Gastroesophageal sphincter (tissue), 4 donors: ENCODE measurements around the gene MRRF. TPM values are rescaled to one million over a fixed set of nuclear protein-coding genes. Genes with fewer than 3 reads are reported as not detected.

Experiments used
- ATAC-seq: fragments of 150-250 bp; one replicate; pipeline ENCODE4 v1.9.1; 2016; ENCODE audit warnings: mild to moderate bottlenecking, moderate library complexity
- H3K27ac ChIP-seq, 4 donors: fragments of 200-600 bp; sonication (generic) in 3 of 4; 1 replicate in 3 of 4; 2 replicates in 1 of 4; pipeline ENCODE4 v1.5.1; 2016 to 2019
- H3K27me3 ChIP-seq: fragments of 200-600 bp; sonication (generic); one replicate; pipeline ENCODE4 v1.5.1; 2019
- H3K36me3 ChIP-seq, 2 donors: fragments of 200-600 bp; sonication (generic); one replicate each; pipeline ENCODE4 v1.5.1; 2019; ENCODE audit warnings: control low read depth in 1 of 2
- H3K4me1 ChIP-seq, 3 donors: fragments of 200-600 bp; sonication (generic); 1 replicate in 2 of 3; 2 replicates in 1 of 3; pipeline ENCODE4 v1.5.1; 2016 to 2019; ENCODE audit warnings: control low read depth in 2 of 3
- H3K4me3 ChIP-seq, 2 donors: fragments of 200-600 bp; sonication (generic); one replicate each; pipeline ENCODE4 v1.5.1; 2019; ENCODE audit warnings: mild to moderate bottlenecking in 1 of 2, moderate library complexity in 1 of 2
- H3K9me3 ChIP-seq, 3 donors: fragments of 200-600 bp; sonication (generic); one replicate each; pipeline ENCODE4 v1.5.1; 2017 to 2019; ENCODE audit warnings: control low read depth in 2 of 3
- EP300 ChIP-seq: sonication (generic); formaldehyde crosslinking; IDR thresholded peaks from one replicate; pipeline ENCODE4 v1.6.1; 2017; ENCODE audit warnings: antibody characterized with exemption, mild to moderate bottlenecking
- POLR2A ChIP-seq, 2 donors: fragments of 450-650 bp; IDR thresholded peaks; one replicate each; pipeline ENCODE4 v1.6.1; 2017; ENCODE audit warnings: antibody characterized with exemption in 2 of 2, mild to moderate bottlenecking in 2 of 2, moderate library complexity in 1 of 2
- POLR2AphosphoS5 ChIP-seq: sonication (generic); formaldehyde crosslinking; IDR thresholded peaks from one replicate; pipeline ENCODE4 v1.6.1; 2017; ENCODE audit warnings: antibody characterized with exemption
- WGBS, 2 donors: methylation state at CpG; one replicate each; pipeline ENCODE4 v1.1.5; 2018; ENCODE audit warnings: low coverage in 1 of 2; 5-methylcytosine and 5-hydroxymethylcytosine counted together
- total RNA-seq, 4 donors: library from RNA; depleted of rRNA; stranded (reverse); fragments of >200 nt; gene quantifications; one replicate each; pipeline ENCODE4 v1.1.0, GENCODE V29; 2016
- TF ChIP-seq, protein P1 (sequence below), 4 experiments: fragments of 200-600 bp in 2 of 4; fragments of 450-650 bp in 2 of 4; sonication (generic) in 1 of 4; IDR thresholded peaks; one replicate each; pipeline ENCODE4 v1.5.1; 2017 to 2019; ENCODE audit warnings: antibody characterized with exemption in 4 of 4, mild to moderate bottlenecking in 2 of 4, moderate library complexity in 2 of 4

The MRRF gene
- total RNA-seq, 4 donors from 2014 or later: 24.1 to 38.0 (median 29.7) TPM

DNA sequence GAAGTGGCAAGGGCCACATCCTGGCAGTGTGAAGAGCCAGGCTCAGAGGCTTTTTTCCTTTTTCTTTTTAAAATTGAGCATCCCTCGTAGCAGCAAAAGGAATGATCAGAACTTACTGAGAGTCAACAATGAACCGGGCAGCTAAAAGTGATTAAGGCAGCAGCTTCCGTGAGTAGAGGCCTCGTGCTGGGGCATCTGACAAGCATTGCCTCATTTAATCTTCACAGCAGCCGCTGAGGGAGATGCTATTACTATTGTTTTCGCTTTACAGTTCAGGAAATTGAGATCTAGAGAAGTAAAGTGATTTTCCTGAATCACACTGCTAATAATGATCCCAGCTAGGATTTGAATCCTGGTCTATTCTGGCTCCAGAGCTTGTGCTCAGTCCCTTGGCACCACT is 75.5 kb downstream of the MRRF start:
- no peaks in the 10 kb centered on the region for H3K36me3 ChIP-seq
- TF ChIP-seq POLR2A (IDR thresholded peaks at IDR 0.05) (no peak), POLR2AphosphoS5 (no peak), EP300 (no peak)
- TF ChIP-seq, protein P1, sequence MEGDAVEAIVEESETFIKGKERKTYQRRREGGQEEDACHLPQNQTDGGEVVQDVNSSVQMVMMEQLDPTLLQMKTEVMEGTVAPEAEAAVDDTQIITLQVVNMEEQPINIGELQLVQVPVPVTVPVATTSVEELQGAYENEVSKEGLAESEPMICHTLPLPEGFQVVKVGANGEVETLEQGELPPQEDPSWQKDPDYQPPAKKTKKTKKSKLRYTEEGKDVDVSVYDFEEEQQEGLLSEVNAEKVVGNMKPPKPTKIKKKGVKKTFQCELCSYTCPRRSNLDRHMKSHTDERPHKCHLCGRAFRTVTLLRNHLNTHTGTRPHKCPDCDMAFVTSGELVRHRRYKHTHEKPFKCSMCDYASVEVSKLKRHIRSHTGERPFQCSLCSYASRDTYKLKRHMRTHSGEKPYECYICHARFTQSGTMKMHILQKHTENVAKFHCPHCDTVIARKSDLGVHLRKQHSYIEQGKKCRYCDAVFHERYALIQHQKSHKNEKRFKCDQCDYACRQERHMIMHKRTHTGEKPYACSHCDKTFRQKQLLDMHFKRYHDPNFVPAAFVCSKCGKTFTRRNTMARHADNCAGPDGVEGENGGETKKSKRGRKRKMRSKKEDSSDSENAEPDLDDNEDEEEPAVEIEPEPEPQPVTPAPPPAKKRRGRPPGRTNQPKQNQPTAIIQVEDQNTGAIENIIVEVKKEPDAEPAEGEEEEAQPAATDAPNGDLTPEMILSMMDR (IDR thresholded peaks at IDR 0.05): no peak
- WGBS, 2 donors: 62% methylated on average over 6 of the region's 6 CpGs; no CpG with 5 or more reads in 1 of the 2 donors
- no peaks in the 10 kb centered on the region for H3K4me1 ChIP-seq
- no peak for ATAC-seq
- H3K4me3 ChIP-seq: no peak overlapping the region
- no peaks in the 10 kb centered on the region for H3K9me3 ChIP-seq
- no peaks in the 10 kb centered on the region for H3K27me3 ChIP-seq
- peak overlapping the region in 1 of 4 donors; percentile 31 for H3K27ac ChIP-seq

DNA sequence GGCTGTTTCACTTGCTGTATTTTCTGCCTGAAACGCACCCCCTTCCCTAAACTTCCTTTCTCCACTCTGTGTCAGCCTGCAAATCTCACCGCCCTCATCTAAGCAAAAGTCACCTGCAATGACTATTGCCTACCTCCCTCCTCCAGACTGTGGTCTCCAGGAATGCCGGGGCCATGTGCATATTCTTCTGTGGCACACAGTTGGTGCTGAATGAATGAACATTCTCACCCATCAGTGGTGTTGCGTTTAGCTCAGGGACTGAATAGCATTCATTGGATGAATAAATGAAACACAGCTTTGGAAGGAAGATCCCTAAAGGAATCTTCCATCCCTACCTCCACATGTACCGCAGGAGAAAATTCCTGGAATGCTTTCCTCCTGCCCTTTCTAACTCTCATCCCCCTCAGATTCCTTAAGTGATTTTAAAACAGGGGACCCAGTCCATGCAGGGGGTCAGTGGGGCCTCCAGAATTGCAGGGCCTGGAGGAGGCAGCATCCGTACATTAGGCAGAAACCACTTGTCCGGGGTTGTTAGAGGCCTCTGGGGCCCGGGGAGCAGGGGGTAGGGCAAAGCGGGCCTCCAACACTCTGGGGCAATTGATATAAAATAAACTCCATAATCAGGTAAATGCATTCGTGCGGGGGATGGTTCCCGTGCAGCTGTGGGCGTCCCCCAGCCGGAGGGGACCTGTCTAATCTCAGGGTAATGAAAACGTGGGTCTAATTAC is 77.8 kb downstream of the MRRF start:
- H3K27me3 ChIP-seq: no peaks in the 10 kb centered on the region
- H3K4me3 ChIP-seq: no peak overlapping the region
- H3K4me1 ChIP-seq: peaks cover 0 to 13% (median 2%) of the 10 kb centered on the region in 3 donors
- no peaks in the 10 kb centered on the region for H3K36me3 ChIP-seq
- no peak for TF ChIP-seq POLR2A (IDR thresholded peaks at IDR 0.05)
- TF ChIP-seq, protein P1 (IDR thresholded peaks at IDR 0.05): no peak
- TF ChIP-seq EP300: no peak
- TF ChIP-seq POLR2AphosphoS5: no peak
- no peaks in the 10 kb centered on the region for H3K9me3 ChIP-seq
- 76 to 91% methylated on average over 8 to 10 of the region's 15 CpGs for WGBS, 2 donors
- ATAC-seq: no peak
- no peak overlapping the region for H3K27ac ChIP-seq

DNA sequence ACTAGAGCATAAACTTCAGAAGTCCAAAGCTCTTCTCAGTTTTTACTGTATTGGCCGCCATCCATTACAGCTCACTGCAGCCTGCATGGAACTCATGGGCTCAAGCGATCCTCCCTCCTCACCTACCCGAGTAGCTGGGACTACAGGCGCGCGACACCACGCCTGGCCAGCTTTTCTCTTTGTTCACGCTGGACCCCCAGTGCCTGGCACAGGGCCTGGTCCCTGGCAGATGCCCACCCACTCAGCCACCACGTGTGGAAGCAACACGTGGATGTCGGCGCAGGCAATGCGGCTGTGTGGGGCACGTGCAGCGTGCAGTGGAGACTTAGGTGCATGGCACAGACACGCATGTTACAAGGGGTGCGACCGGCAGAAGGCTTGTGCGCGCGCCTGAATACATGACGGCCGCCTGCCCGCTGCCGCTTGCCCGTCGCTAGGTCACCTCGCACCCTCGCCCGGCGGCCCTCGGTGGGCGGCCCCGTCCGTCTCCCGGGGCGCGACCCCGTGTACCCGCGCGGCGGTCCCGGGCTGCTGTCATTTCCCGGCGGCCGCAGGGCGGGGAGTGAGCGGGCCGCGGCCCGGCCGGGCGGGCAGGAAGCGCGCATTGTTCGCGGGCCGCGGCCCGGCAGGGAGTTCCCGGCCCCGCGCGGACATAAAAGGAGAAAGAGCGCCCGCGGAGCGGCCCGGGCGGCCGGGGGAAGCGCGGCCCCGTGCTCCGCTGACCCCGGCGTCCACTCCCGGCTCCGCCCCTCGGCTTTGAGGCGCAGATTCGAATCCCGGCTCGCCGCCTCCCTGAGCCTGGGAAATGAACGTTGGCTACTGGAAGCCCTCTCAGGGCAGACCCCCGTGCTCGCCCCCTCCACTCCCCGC is 82.0 kb downstream of the MRRF start:
- no peak for TF ChIP-seq POLR2AphosphoS5
- TF ChIP-seq, protein P1 (IDR thresholded peaks at IDR 0.05): peak in 3 of 4 experiments; percentile 21 to 25 (median 21)
- no peak for TF ChIP-seq POLR2A (IDR thresholded peaks at IDR 0.05)
- no peak for TF ChIP-seq EP300
- no peaks in the 10 kb centered on the region for H3K9me3 ChIP-seq
- peaks cover 0 to 20% (median 4%) of the 10 kb centered on the region in 3 donors for H3K4me1 ChIP-seq
- peak; percentile 76 for ATAC-seq
- H3K36me3 ChIP-seq: no peaks in the 10 kb centered on the region
- no peaks in the 10 kb centered on the region for H3K27me3 ChIP-seq
- H3K27ac ChIP-seq: peak overlapping the region; percentile 1 to 88 (median 82)
- WGBS, 2 donors: 7% methylated on average over 10 of the region's 90 CpGs; no CpG with 5 or more reads in 1 of the 2 donors
- H3K4me3 ChIP-seq: peak overlapping the region; percentile 39 to 61

DNA sequence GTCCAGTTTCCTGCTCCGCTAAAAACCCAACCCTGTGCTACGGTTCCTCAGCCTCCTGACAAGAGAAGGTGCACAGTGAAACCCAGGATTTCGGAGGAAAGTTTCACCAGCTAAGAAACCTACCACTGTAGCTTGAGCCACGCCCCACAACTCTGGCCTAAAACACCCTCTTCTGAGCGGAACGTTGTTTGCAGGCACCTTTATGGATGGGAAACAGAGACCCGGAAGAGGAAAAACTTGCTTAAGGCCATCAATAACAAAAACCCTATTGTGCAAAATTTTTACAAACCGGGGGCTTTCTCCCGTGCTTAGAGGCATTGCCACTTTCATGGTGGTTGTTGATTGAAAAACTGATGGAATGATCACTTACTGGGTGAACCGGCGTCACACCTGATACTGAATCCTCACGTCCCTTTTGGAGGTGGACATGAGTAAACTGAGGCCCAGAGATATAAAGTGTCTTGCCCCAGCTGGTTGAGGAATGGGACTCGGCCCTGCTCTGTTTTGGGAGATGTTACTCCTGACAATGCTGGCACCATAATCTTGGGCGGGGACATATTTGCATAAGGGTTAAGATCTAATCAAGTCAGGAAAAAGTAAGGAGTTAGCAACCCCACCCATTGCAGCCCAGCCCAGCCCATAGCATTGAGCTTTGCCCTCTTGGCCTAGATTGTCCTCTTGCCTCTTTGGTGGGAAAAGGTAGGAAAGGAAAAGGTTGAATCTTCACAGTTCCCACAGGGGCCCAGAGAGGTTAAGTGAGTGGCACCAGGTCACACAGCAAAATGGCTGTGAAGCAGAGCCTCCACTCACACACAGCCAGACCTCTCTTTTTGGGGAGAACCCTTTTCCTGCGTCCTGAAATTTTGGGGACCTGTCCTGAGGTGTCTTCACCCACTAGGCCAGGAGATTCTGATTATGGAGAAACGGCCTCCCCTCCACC is 82.9 kb downstream of the MRRF start:
- no peaks in the 10 kb centered on the region for H3K36me3 ChIP-seq
- no peaks in the 10 kb centered on the region for H3K9me3 ChIP-seq
- ATAC-seq: peak; percentile 10
- H3K27me3 ChIP-seq: no peaks in the 10 kb centered on the region
- WGBS, 2 donors: 26 to 90% methylated on average over 2 to 7 of the region's 16 CpGs
- no peak for TF ChIP-seq POLR2AphosphoS5
- no peak for TF ChIP-seq EP300
- no peak for TF ChIP-seq POLR2A (IDR thresholded peaks at IDR 0.05)
- TF ChIP-seq, protein P1 (IDR thresholded peaks at IDR 0.05): no peak
- peak overlapping the region; percentile 1 to 88 (median 82) for H3K27ac ChIP-seq
- H3K4me1 ChIP-seq: peaks cover 0 to 20% (median 4%) of the 10 kb centered on the region in 3 donors
- H3K4me3 ChIP-seq: peak overlapping the region; percentile 39 to 61
